ENCODE results near the gene ATP7B.

GRCh38 chr13:51892657-51893056, 118.6 kb downstream of the ATP7B start:
- no peak for TF ChIP-seq MAX (IDR thresholded peaks at IDR 0.05; ENCODE audit: insufficient read depth, insufficient read length)
- no peak for TF ChIP-seq CTCF (IDR thresholded peaks at IDR 0.05; ENCODE audit: extremely low read depth in 1 of 2, insufficient read depth in 1 of 2, low read depth in 1 of 2, low read length in 2 of 2)
- TF ChIP-seq POLR2AphosphoS5 (IDR thresholded peaks at IDR 0.05; ENCODE audit: insufficient read depth, low read depth, low read length): no peak
- no peak for TF ChIP-seq POLR2A (IDR thresholded peaks at IDR 0.05; ENCODE audit: low read depth, low read length)
